ENCODE measurements around the gene CHRNB1.
A peak's percentile ranks its signal among the peaks of the same experiment; 100 is the strongest.

Gene CHRNB1, protein sequence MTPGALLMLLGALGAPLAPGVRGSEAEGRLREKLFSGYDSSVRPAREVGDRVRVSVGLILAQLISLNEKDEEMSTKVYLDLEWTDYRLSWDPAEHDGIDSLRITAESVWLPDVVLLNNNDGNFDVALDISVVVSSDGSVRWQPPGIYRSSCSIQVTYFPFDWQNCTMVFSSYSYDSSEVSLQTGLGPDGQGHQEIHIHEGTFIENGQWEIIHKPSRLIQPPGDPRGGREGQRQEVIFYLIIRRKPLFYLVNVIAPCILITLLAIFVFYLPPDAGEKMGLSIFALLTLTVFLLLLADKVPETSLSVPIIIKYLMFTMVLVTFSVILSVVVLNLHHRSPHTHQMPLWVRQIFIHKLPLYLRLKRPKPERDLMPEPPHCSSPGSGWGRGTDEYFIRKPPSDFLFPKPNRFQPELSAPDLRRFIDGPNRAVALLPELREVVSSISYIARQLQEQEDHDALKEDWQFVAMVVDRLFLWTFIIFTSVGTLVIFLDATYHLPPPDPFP

DNA sequence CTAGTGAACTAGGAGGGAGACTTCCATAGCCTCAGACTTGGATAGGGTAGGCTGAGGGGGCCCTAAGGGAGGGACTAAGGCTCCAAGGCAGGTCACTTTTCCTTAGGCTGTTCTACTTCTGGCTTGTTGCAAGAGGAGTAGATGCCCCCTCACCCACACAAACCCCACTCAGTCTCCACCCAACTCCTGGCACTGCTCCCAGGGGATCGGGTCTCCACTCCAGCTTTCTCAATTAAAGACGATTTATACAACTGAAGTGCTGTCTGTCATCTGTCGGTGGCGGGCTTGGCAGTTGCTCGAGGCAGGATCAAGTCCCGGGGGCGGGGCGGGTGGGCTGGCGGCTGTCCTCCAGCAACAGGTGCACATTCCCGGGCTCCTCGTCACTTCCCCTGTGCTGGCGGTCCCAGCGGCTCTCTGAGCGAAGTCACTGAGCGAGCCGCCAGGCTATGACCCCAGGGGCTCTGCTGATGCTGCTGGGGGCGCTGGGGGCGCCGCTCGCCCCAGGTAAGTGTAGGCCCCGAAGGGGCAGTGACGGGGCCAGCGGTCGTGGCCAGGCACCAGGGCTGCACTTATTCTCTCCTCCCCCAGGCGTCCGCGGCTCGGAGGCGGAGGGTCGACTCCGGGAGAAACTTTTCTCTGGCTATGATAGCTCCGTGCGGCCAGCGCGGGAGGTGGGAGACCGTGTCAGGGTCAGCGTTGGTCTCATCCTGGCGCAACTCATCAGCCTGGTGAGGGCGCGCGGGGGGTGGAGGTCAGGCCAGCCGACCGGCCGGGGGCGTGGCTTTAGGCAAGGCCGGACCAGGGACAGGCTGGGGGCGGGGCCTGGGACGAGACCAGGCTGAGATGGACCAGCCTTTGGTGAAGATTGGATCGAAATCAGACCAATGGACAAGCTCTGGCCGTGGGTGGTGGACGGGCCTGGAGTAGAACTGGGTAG, at the start of gene CHRNB1:
TSS of gene CHRNB1 (plus strand) at position 380 of the 937 bp plus-strand sequence. CDS start at position 447, 67 bp downstream.
- DNase-seq = no peak

DNA sequence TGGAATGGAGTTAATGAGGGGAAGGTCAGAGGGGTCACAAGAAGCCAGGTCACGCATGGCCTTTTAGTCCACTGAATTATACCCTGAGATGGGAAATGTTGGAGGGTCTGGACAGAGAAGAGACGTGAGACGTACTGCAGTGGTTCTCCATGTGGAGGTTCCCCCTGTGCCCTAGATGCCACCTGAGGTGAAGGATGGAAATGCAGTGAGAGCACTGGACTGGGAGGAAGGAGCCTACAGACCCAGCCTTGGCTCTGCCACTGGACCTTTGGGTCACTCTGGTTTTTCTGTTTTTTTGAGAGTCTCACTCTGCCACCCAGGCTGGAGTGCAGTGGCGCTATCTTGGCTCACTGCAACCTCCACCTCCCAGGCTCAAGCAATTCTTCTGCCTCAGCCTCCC, 48.7 kb upstream of the CHRNB1 start:
- no peak for DNase-seq

DNA sequence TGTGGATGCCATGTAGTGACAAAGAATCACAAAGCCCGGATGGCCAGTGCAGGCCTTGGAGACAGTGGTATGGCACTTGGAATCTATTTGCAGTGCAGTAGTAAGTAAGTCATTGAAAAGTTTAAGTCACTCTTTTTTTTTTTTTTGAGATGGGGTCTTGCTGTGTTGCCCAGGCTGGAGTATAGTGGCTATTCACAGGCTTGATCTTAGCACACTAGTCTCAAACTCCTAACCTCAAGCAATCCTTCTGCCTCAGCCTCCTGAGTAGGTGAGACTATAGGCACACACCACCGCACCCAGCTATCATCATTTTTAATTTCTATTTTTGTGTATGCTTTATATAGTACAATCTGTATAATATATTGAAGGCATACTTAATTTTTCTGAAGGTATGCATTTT, 46.2 kb upstream of the CHRNB1 start:
- DNase-seq = no peak

DNA sequence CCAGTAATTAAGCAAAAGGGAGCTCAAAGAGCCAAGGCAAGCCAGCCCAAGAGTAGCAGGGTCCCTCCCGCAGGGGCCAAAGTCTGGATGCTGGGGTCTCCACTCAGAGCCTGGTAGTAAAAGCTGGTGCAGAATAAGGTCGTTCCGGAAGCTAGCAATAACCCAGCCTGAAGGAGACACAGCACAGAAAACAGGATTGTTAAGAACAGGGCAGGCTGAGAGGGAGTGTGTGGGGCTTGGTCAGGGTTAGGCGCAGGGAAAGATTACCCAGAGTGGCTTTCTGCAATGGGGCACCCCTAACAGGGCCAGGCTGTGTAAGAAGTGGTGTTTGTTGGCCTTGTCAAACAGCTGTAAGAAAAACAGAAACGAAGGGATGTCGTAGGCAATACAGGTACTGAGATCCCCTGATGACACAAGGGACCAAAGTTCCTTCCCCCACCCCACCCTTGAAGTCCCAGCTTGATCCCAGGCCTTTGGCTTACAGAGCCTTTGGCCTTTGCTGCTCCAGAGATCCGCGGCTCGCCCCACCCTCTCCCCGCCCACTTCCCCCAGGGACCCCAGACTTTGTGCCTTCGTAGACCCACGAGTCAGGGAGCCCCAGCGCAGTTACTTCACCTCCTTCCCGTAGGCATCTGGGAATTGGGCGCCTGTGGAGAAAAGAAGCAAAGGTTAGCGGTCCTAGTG, 41.7 kb upstream of the CHRNB1 start:
- no peak for DNase-seq

DNA sequence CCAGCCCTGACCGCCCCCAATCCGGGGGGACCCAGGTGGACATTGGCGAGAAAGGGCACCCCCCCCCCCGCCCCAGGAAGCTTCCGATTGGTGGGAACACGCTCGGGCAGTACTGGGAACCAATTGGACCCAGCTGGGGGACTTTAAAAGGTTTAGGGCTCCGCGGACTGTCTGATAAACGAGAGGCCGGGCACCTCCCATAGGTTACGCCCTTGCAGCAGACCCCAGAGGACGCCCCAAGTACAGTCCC, 41.2 kb upstream of the CHRNB1 start:
- no peak for DNase-seq

DNA sequence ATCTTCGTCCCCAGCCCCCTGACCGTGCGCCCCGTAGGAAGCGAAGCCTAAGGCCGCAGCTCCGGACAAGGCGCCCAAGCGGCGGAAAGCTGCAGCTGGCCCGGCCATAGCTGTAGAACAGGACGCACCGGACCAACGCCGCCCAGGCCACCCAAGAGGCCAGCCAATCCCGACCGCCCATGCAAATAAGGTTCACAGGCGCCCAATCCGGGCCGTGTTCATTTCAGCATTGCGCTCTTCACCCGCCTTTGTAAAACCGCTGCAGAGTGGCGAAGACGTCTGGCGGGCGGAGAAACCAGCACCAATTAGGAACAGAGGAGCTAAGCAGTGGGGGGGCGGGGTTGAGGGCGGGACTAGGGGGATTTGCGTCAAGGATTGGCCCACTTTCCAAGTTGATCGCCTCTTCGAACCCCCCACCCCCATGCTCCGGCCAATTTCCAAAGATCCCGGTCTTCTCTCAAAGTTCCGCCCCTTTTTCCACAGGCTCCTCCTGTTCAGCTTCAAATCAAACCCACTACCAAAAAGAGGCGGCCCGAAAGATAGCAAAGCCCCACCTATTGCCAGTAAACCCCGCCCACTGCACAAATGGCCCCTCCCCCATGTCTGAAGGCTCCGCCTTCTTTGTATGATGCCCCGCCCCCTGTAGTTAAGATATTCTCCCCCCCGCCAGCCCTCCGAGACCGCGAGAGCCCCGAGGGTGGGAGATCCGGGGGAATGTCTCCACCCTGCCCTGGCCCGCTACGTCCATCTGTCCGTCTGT, 40.7 kb upstream of the CHRNB1 start, which contains the start of gene TMEM256:
TSS of gene TMEM256 (minus strand) at position 121 of the 760 bp plus-strand sequence. CDS start at position 108, 13 bp downstream.
- peak; percentile 81 for DNase-seq

DNA sequence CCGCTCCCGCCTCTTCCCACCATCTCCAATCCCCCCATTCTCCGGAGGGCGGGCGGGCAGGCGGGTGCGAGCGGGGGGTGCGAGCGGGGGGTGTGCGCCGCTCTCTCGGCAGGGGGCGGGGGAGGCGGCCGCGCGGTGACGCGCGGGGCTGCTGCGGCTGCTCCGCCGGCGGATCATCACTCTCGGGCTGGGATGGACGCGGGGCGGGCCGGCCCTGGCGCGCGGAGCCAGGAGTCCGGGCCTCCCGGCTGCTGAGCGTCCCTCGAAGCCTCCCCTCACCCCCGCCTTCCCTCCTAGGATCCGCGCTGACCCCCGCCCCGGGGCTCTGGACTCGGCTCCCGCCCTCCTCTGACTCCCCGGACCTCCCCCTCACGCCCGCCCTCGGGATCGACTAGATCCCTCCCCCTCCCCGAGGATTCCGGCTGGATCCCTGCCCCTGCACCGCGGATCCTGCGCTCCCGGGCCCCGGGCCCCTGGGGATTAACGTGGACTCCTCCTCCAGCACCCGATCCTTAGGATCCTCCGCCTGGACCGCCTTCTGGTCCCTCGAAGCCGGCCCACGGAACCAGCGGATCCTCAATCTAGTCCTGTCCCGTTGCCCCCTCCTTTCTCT, 40.0 kb upstream of the CHRNB1 start:
- no peak for DNase-seq

DNA sequence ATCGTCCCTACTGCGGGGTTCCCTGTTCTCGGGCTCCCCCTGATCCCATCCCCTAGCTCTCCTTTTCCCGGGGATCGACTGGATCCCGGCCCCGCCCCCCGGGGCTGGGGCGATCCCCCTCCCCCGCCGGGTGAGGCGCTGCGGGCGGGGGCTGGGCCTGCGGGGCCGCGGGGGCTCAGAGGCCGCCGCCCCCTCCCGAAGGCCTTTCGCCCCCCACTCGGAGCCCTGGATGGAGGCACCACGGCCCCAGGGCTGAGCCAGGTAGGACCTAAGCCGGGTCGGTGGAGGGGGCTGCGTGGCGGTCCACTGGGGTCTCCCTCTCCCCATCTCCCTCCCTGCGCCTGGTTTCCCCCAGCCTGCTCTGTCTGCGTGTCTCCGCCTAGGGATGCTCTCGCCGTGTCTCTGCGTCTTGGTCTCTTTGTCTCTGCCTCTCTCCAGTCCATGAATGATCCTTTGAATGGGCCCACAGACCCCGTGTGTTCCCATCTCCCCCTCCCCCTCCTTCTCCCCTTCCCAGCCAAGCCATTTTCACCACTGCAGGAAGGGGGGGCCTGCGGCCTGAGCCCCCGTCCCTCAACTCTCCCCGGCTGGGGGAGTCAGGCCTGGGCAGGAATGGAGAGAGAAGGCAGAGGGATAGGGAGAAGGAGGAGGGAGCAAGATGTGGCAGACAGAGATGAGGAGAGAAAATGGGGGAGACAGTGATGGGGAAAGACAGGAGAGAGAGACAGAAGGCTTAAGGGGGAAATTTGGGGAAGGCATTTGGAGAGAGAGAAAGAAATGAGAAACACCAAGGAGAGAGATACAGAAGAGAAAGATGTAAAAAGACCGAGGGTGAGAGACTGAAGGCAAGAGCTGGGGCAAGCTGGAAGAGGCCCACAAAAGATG, 39.3 kb upstream of the CHRNB1 start:
- DNase-seq = no peak

DNA sequence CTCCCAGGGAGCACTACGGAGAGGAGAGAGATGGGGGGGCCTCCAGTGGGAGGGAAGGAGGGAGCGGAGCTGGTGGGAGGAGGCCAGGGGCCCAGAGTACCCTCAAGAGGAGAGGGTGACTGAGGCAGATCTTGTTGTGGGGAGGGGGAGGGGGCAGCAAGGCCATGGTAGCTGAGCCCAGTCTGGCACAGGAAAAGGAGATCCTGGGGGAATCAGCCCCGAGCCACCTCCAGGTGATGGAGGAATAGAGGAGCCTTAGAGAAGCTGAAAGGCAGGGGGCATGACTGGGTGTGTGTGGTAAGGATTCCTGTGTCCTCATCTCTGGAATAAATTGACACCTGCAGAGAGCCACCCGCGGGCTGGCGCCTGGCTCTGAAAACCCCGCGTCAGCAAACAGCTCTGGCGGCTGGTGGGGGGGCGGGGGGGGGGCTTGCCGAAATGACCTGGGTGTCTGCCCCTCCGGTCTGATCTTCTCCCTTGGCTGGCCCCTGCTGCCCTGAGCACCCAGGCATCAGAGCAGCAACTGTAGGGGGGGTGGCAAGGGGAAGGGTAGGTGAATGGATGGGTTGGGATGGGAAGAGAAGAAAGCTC, 38.5 kb upstream of the CHRNB1 start:
- DNase-seq = no peak

DNA sequence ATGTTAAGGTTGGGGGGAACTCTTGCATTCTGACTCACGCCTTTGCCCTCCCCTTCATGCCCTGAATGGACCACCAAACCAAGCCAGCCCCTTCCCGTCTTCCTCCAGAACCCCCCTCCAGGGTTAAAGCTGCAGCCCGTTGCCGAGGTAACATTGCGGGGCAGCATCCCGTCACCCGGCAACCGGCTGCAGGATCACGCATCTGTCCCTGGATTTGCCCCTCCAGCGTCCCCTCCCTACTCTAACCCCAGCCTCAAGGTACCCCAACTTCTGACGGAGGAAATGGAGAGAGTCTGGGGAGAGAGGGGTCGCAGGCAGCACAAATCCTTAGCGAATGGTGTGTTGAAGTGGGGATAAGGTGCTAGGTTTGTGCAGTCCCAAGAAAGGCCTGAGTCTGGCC, 37.8 kb upstream of the CHRNB1 start:
- no peak for DNase-seq

DNA sequence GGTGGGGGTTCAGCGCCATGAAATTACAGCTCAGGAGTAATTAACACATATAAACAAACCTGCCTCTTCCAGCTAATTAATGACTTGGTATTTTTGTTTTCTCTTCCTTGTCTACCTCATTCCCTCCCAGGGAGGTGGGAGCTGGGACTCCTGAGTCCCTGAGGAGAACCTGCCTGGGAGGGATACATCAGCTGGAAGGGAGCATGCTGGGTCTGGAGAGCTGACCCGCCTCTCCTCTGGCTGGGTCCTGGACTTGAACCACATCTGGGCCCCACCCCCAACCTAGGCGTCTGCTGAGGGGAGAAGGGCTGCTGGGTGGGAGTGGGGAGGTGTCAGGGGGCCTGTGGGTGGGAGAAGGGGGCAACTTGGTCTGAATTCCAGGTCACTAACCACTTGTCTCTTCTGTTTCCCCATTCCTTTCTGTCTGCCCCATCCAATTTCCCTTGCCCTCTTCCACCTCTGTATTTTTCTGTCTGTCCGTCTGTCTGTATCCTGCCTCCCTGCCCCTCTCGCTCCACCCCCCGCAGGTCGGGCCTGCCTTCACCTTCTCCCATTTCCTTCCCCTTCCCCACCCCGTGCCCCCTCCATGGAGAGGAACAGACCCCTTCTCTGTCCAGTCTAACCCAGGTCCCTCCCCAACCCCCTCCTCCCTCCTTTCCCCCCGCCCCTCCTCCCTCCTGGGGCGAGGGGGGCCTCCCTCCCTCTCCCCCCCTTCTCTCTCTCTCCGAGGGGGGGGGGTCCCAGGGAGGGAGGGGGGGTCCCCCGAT, 37.2 kb upstream of the CHRNB1 start, which contains the start of gene NLGN2:
TSS of gene NLGN2 (plus strand) at position 361 of the 767 bp plus-strand sequence. CDS start 411 bp downstream, outside the sequence.
- DNase-seq = no peak

DNA sequence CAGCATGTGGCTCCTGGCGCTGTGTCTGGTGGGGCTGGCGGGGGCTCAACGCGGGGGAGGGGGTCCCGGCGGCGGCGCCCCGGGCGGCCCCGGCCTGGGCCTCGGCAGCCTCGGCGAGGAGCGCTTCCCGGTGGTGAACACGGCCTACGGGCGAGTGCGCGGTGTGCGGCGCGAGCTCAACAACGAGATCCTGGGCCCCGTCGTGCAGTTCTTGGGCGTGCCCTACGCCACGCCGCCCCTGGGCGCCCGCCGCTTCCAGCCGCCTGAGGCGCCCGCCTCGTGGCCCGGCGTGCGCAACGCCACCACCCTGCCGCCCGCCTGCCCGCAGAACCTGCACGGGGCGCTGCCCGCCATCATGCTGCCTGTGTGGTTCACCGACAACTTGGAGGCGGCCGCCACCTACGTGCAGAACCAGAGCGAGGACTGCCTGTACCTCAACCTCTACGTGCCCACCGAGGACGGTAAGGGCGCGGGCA, 36.6 kb upstream of the CHRNB1 start:
- DNase-seq = no peak

DNA sequence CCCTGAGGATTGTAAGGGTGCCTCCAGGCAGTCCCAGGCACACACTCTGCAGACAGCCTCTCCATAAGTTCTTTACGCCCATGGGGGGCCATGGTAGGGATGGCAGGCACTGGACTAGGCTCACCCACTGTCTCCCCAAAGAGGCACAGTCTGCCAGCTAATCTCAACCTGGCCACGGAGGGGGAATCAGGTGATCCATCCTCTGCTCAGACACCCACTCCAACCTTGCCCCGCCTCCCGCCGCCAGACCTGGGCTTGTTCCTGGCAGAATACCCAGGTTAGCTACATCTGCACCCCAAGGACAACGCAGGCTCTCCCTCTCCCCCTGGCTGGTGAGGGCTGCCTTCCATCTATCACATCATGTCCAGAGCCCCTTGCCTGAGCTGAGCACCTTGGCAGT, 36.0 kb upstream of the CHRNB1 start:
- DNase-seq = no peak

DNA sequence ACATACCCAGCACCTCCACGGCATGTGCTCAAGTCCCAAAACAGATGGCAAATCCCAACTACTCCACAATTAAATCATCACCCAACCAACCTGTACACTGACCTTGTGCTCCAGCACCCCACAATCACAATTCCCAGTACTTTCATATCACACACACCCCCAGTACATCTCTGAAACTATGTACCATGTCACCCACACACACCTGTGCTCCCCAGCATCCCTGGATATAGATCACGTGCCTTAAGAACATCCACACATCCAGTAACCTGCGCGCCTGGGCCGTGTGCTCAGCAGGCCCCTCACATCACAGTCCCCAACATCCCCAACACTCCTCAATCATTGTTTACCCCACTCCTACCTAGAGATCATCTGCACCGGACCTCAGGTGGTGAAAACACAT, 35.1 kb upstream of the CHRNB1 start:
- DNase-seq = no peak

DNA sequence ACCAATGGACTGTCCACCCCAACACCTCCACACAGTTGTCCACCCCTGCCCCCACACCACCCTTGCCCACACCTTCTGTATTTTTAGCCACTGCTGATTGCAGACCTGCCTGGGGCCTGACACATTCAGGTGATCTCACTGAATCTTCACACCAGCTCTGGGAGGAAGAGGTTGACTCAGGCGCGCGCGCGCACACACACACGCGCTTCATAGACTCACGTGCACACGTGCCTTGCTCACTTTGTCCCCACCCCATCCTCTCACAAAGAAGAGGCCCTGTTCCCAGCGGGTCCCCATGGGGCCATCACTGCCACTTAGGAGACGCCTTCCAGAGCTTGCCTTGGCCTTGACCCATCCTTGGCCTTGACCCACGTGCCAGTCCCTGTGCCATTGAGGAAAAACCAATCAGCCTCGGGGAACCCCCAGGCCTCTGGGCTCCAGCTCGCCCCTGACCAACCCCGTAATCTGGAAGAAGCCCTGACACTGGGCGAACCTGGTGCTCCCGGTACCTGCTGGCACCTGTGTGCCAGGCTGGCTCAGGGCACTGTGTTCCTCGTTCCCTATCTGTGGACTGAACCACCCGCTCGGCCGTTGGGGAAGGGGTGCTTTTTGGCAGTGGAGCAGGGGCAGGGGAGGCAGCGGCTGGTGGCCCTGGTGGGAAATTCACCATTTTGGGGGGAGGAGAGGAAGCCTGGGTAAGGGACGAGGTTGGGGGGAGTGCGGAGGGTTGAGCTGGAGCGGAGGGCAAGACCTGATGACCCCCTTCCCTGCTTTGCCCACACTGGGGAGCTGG, 34.0 kb upstream of the CHRNB1 start:
- DNase-seq = peak; percentile 15

DNA sequence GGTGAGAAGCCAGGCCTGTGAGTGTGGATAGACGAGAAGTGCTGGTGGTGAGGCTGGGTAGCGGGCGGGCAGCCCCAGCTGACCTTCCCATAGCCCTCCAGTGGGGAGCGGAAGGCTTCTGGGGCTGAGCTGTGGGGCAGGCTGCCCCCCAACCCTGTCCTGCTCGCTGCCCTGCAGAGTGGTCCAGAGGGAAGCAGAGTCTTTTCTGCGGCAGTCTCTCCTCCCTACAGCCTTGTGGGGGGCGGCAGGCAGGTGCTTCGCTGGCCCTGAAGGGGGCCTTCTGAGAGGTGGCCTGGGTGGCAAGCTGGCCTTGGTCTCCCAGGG, 33.5 kb upstream of the CHRNB1 start:
- DNase-seq = no peak

DNA sequence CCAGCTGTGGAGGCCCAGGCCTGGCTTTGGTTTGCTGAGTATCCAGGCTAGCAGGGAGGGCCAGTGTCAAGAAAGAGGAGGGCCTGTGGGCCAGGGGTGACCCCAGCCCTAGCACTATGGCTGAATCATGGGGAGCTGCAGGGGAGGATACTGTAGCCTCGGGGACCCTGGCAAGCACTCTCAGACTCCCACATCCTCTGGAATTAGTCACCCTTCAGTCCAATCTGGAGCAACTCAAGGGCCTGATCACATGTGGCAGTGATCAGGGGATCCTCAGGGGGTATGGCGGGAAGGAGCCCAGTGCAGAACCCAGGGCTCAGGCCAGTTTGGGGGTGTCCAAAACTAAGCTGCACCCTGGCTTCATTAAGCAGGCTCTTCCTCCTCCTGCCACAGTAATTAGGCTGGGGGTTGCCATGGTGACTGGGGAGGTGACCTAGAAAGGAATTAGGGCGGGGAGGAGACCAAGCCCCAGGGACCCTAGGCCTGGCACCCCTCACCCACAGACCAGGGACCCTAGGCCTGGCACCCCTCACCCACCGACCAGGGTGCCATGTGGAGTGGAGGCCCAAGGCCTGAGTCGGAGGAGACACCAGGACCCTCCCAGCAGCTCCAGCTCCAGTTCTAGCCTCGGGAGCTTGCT, 31.4 kb upstream of the CHRNB1 start:
- no peak for DNase-seq

DNA sequence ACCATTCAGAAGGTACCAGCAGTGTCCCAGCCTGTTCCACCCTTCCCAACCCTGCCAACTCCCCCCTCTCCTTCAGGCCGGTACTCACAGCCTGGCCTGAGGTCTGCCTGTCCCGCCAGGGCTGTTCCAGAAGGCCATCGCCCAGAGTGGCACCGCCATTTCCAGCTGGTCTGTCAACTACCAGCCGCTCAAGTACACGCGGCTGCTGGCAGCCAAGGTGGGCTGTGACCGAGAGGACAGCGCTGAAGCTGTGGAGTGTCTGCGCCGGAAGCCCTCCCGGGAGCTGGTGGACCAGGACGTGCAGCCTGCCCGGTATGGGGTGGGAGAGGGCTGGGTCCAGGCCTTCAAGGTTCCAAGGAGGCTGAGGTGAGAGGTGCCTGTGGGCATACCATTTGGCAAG, 30.0 kb upstream of the CHRNB1 start:
- no peak for DNase-seq

Data from NK-92 treated with Interleukin-12 subunit alpha and Interleukin-12 subunit beta, amount 100 ng/mL, for 24 hours (cell line).